H1 (cell line): ENCODE measurements around the gene NUP50. TPM values are rescaled to one million over a fixed set of nuclear protein-coding genes. Genes with fewer than 3 reads are reported as not detected.

Experiments used
- CHD7 ChIP-seq: fragments of 300-600 bp; sonication (generic); IDR thresholded peaks from 2 replicates; pipeline ENCODE4 v1.7.1; 2012; ENCODE audit warnings: low read length, moderate library complexity, mild to moderate bottlenecking, inconsistent platforms; ENCODE audit not compliant: insufficient replicate concordance
- CTBP2 ChIP-seq: IDR thresholded peaks from 2 replicates; pipeline ENCODE4 v1.7.0; 2011; ENCODE audit warnings: borderline replicate concordance, mild to moderate bottlenecking, moderate library complexity, mixed read lengths, low read length; ENCODE audit not compliant: insufficient read depth, insufficient read length
- HDAC6 ChIP-seq: IDR thresholded peaks from one replicate; pipeline ENCODE4 v1.7.1; 2012; ENCODE audit warnings: low read depth, mild to moderate bottlenecking, inconsistent platforms, low read length, moderate library complexity
- POLR2A ChIP-seq, 2 experiments: IDR thresholded peaks; 1 replicate in 1 of 2; 2 replicates in 1 of 2; pipeline ENCODE4 v1.6.1; 2011; ENCODE audit warnings: low read depth in 2 of 2, low read length in 2 of 2, mild to moderate bottlenecking in 2 of 2; ENCODE audit errors: control extremely low read depth in 1 of 2
- polyA plus RNA-seq, 7 experiments: library from polyadenylated mRNA; depleted of rRNA in 3 of 7; stranded (reverse) in 5 of 7; unstranded in 2 of 7; fragments of >200 nt in 5 of 7; fragments of 200-250 nt in 2 of 7; gene quantifications; 1 replicate in 5 of 7; 2 replicates in 1 of 7; 4 replicates in 1 of 7; pipeline versions ENCODE4 v1.2.1 to v1.2.3, GENCODE V29; 2011 to 2013; ENCODE audit warnings: missing spikeins in 2 of 7, mixed read lengths in 2 of 7
- total RNA-seq: library from RNA; stranded (reverse); fragmentation: NEBNext Ultra II Directional; extraction: Animal tissue kit (Norgen Biotek cat#: 25700); gene quantifications from 2 replicates; pipeline ENCODE4 v1.2.1, GENCODE V29; 2021

Gene NUP50
- total and polyA plus RNA-seq, 2 of the 8 experiments (the other 6 are each of a cell fraction or from before 2014, with no cell fraction given), result 20.0 to 112 TPM

- no peak for TF ChIP-seq CHD7
- TF ChIP-seq HDAC6, result no peak
- no peak for TF ChIP-seq CTBP2
- TF ChIP-seq POLR2A (IDR thresholded peaks at IDR 0.05; ENCODE audit: control extremely low read depth in 1 of 2, low read depth in 2 of 2, low read length in 2 of 2), result no peak
These were observed 29.4 kb upstream of the NUP50 start (continued) for GRCh38 chr22:45134313-45134712.
